Pancreas (tissue), 10 donors: ENCODE measurements around the gene FDPS. TPM values are rescaled to one million over a fixed set of nuclear protein-coding genes. Genes with fewer than 3 reads are reported as not detected.
"Not testable (repeated sequence)": the region's sequence is repeated elsewhere in the genome, so short reads cannot be mapped to it uniquely, and the experiment has no call there.

Source experiments
- ATAC-seq, 4 donors: fragments of 200-7000 bp; cut with Tn5 transposase; one replicate each; pipeline versions ENCODE4 v1.8.0 to v1.9.1; 2020; ENCODE audit warnings: mild to moderate bottlenecking in 4 of 4, moderate library complexity in 4 of 4
- DNase-seq, 6 donors: peaks; one replicate each; pipeline ENCODE4 v3.0.0-alpha.2; 2020
- FAIRE-seq: peaks from 2 replicates; lab custom pipeline; 2012; peaks lifted over from hg19 to GRCh38; lab: Jason Lieb, UNC
- H3K27ac ChIP-seq, 4 donors: fragments of 200-600 bp; sonication (generic); 1 replicate in 3 of 4; 2 replicates in 1 of 4; pipeline versions ENCODE4 v1.5.0 to v1.8.0; 2020
- H3K27me3 ChIP-seq, 4 donors: fragments of 200-600 bp; one replicate each; pipeline ENCODE4 v1.8.0; 2021
- H3K36me3 ChIP-seq, 3 donors: fragments of 200-600 bp; sonication (generic) in 1 of 3; one replicate each; pipeline versions ENCODE4 v1.5.0 to v1.8.0; 2020 to 2021
- H3K4me1 ChIP-seq, 3 donors: fragments of 200-600 bp; one replicate each; pipeline ENCODE4 v1.8.0; 2021
- H3K4me3 ChIP-seq, 4 donors: fragments of 200-600 bp; sonication (generic) in 2 of 4; one replicate each; pipeline versions ENCODE4 v1.5.0 to v1.8.0; 2020 to 2021
- H3K9me3 ChIP-seq, 4 donors: fragments of 200-600 bp; one replicate each; pipeline ENCODE4 v1.8.0; 2021
- CTCF ChIP-seq, 4 donors: fragments of 200-600 bp; sonication (generic) in 3 of 4; IDR thresholded peaks; one replicate each; pipeline versions ENCODE4 v1.5.0 to v1.8.0; 2021; ENCODE audit warnings: antibody characterized with exemption in 4 of 4
- WGBS, 2 donors: extraction: QIAGEN DNeasy Blood & Tissue Kit; methylation state at CpG; one replicate each; pipeline ENCODE4 v1.1.7; 2013; 5-methylcytosine and 5-hydroxymethylcytosine counted together
- intact Hi-C, 3 donors: fragments of 100-400 bp; cut with DNase I; formaldehyde crosslinking; loops; one replicate each; pipeline versions ENCODE4 v1.11.1 to v1.14.2; 2022
- polyA plus RNA-seq, 2 donors: library from polyadenylated mRNA; stranded (reverse); fragments of 200-250 nt; gene quantifications; one replicate each; pipeline ENCODE4 v1.2.3, GENCODE V29; 2013
- total RNA-seq, 6 donors: library from RNA; stranded (reverse); fragmentation: NEBNext Ultra II Directional in 4 of 6; extraction: Animal tissue kit (Norgen Biotek cat#: 25700) in 4 of 6; gene quantifications; one replicate each; pipeline versions ENCODE4 v1.2.1 to v1.2.4, GENCODE V29; 2021 to 2023
- donor health status: healthy with polysubstance abuse.
- donor health status: DM: no; HTN: no; CAD: no; lungs with moderate emphysema.
- donor health status: DM: no; HTN: no; CAD: no.
- donor health status: control.
- donor health status: control.
- donor health status: Bipolar disorder and iron deficiency.
- donor health status: DM: yes; HTN: yes; CAD: no.
- donor health status: DM: no; HTN: no; CAD: no.
- donor health status: DM: no; HTN: no; CAD: no.
- donor health status: DM: yes; HTN: yes; CAD: no.

FDPS gene
- total and polyA plus RNA-seq, 8 donors, result 48.7 to 151 (median 70.7) TPM

DNA sequence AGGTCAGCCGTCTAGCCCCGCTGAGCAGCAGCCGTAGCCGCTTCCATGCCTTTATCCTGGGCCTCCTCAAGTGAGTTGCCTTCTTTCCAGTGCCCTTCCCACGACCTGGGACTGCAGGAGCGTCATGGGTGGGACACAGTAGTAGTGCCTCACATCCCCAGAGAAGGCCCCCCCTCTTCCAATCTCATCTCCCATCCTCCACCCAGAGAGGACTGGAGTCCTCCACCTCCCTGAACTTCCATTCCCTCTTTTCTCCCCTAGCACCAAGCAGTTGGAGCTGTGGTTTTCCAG is 16.9 kb downstream of the FDPS start:
- intact Hi-C loops, result loop anchor here in 1 of 3 donors (10.0 kb wide), 1 partner anchor 71 kb away; the partner anchor contains the start of gene ENTREP3
- ATAC-seq (no peak), FAIRE-seq (no peak), DNase-seq (no peak)
- Histone ChIP-seq H3K27ac (peak overlapping the region in 1 of 4 donors; percentile 97), H3K36me3 (peaks cover 0 to 4% (median 0%) of the 10 kb centered on the region in 3 donors), H3K4me3 (peak overlapping the region; percentile 79 to 91 (median 86)), H3K27me3 (no peaks in the 10 kb centered on the region), H3K4me1 (peaks cover 0 to 7% (median 0%) of the 10 kb centered on the region in 3 donors), H3K9me3 (no peaks in the 10 kb centered on the region)
- WGBS, 2 donors, result 23 to 41% methylated on average over 6 of the region's 6 CpGs
- no peak for TF ChIP-seq CTCF (IDR thresholded peaks at IDR 0.05)

- Histone ChIP-seq H3K27me3 (no peaks in the 10 kb centered on the region), H3K4me1 (peaks cover 0 to 7% (median 0%) of the 10 kb centered on the region in 3 donors), H3K4me3 (no peak overlapping the region), H3K9me3 (no peaks in the 10 kb centered on the region), H3K36me3 (peaks cover 0 to 9% (median 0%) of the 10 kb centered on the region in 3 donors), H3K27ac (no peak overlapping the region)
- FAIRE-seq, result no peak
- ATAC-seq, result no peak
- no peak for TF ChIP-seq CTCF (IDR thresholded peaks at IDR 0.05)
- intact Hi-C loops, result loop anchor here in 1 of 3 donors (10.0 kb wide), 1 partner anchor 71 kb away; the partner anchor contains the start of gene ENTREP3
- WGBS, 2 donors, result 86 to 97% methylated on average over 6 of the region's 6 CpGs
- DNase-seq, result no peak
Measured at GRCh38 chr1:155326020-155326526, 17.4 kb downstream of the FDPS start.

DNA sequence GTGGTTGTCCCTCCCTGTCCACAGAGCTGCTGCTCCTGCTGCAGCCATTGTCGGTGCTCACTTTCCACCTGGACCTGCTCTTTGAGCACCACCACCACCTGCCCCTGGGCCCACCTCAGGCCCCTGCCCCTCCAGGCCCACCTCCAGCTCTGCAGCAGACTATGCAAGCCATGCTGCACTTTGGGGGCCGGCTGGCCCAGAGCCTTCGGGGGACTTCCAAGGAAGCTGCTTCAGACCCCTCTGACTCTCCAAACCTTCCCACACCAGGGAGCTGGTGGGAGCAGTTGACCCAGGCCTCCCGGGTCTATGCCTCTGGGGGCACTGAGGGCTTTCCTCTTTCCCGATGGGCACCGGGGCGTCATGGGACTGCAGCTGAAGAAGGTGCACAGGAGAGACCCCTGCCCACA is 18.0 kb downstream of the FDPS start:
- 89 to 90% methylated on average over 7 of the region's 7 CpGs for WGBS, 2 donors
- H3K9me3 ChIP-seq, result no peaks in the 10 kb centered on the region
- intact Hi-C loops, result loop anchor here in 1 of 3 donors (10.0 kb wide), 1 partner anchor 72 kb away; the partner anchor contains the start of gene ENTREP3

GRCh38 chr1:155327981-155328380 is 19.3 kb downstream of the FDPS start:
- intact Hi-C loops, result loop anchor here in 1 of 3 donors (10.0 kb wide), 1 partner anchor 73 kb away; the partner anchor contains the start of gene ENTREP3
- no peaks in the 10 kb centered on the region for H3K9me3 ChIP-seq
- peaks cover 0 to 13% (median 3%) of the 10 kb centered on the region in 3 donors for H3K36me3 ChIP-seq
- 82 to 89% methylated on average over 4 of the region's 4 CpGs for WGBS, 2 donors
- H3K27ac ChIP-seq, result no peak overlapping the region
- no peak for ATAC-seq
- H3K4me3 ChIP-seq, result no peak overlapping the region
- no peak for TF ChIP-seq CTCF (IDR thresholded peaks at IDR 0.05)
- DNase-seq, result no peak
- FAIRE-seq, result no peak
- H3K27me3 ChIP-seq, result no peaks in the 10 kb centered on the region
- no peaks in the 10 kb centered on the region for H3K4me1 ChIP-seq

More for the DNA sequence above, 18.0 kb downstream of the FDPS start:
- Histone ChIP-seq H3K27ac (no peak overlapping the region), H3K36me3 (peaks cover 0 to 13% (median 3%) of the 10 kb centered on the region in 3 donors), H3K4me1 (peaks cover 0 to 7% (median 0%) of the 10 kb centered on the region in 3 donors), H3K4me3 (no peak overlapping the region), H3K27me3 (no peaks in the 10 kb centered on the region)
- FAIRE-seq (no peak), DNase-seq (peak in 2 of 6 donors; percentile 34 to 79), ATAC-seq (no peak)
- TF ChIP-seq CTCF (IDR thresholded peaks at IDR 0.05), result no peak

DNA sequence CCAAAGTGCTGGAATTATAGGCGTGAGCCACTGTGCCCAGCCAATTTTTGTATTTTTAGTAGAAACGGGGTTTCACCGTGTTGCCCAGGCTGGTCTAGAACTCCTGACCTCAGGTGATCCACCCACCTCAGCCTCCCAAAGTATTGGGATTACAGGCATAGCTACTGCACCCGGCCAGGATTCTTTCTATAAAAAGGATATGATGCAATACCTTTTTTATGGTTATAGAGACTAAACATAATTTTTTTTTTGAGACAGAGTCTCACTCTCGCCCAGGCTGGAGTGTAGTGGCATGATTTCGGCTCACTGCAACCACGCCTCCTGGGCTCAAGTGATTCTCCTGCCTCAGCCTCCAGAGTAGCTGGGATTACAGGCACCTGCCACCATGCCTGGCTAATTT is 20.2 kb downstream of the FDPS start:
- H3K27ac ChIP-seq, H3K9me3 ChIP-seq, H3K4me1 ChIP-seq, DNase-seq, H3K4me3 ChIP-seq, FAIRE-seq, H3K27me3 ChIP-seq, ATAC-seq: not testable (repeated sequence)
- intact Hi-C loops, result loop anchor here in 1 of 3 donors (10.0 kb wide), 1 partner anchor 74 kb away; the partner anchor contains the start of gene ENTREP3
- 91 to 93% methylated on average over 7 of the region's 7 CpGs for WGBS, 2 donors
- peaks cover 0 to 13% (median 3%) of the 10 kb centered on the region in 3 donors for H3K36me3 ChIP-seq
